Inferior parietal cortex (tissue), 1 donor: Measurements from ENCODE around the gene EPHB3.

Source experiments
- DNase-seq: peaks from one replicate; pipeline ENCODE4 v3.0.0-alpha.2; 2016; ENCODE audit errors: extremely low spot score

EPHB3 gene

DNA sequence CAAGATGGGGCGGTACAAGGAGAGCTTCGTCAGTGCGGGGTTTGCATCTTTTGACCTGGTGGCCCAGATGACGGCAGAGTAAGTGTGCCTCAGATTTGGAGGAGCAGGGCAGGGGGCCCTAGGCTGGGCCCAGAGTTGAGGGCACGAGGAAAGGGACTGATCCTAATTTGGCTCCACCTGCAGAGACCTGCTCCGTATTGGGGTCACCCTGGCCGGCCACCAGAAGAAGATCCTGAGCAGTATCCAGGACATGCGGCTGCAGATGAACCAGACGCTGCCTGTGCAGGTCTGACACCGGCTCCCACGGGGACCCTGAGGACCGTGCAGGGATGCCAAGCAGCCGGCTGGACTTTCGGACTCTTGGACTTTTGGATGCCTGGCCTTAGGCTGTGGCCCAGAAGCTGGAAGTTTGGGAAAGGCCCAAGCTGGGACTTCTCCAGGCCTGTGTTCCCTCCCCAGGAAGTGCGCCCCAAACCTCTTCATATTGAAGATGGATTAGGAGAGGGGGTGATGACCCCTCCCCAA is 19.8 kb downstream of the EPHB3 start:
- no peak for DNase-seq

GRCh38 chr3:184582646-184583577 is 21.3 kb downstream of the EPHB3 start:
- peak; percentile 60 for DNase-seq

- DNase-seq, result peak; percentile 65
Observed at GRCh38 chr3:184583578-184584451, 22.2 kb downstream of the EPHB3 start.

DNA sequence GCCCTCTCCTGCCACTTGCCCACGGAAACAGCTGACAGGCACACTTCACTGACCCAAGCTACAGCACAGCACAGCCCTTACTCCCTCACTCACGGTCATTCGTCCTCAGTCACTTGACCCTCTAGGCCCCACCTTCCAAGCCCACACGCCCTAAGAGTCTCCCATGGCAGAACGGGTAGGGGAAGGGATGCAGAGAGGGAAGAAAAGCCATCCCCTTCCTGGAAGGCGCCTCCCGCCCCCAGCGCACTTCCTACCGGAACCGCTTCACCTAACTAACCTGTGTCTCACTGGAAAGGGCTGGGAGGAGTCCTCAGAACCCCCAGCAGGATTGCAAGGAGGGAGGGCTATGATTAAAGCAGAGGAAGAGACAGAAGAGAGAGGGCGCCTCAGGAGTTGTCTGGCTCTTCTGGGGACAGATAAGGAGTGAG is 22.9 kb downstream of the EPHB3 start:
- DNase-seq, result no peak

- no peak for DNase-seq
Observed at GRCh38 chr3:184585545-184585944, 24.0 kb downstream of the EPHB3 start.

GRCh38 chr3:184586851-184587250 is 25.3 kb downstream of the EPHB3 start:
- no peak for DNase-seq

DNA sequence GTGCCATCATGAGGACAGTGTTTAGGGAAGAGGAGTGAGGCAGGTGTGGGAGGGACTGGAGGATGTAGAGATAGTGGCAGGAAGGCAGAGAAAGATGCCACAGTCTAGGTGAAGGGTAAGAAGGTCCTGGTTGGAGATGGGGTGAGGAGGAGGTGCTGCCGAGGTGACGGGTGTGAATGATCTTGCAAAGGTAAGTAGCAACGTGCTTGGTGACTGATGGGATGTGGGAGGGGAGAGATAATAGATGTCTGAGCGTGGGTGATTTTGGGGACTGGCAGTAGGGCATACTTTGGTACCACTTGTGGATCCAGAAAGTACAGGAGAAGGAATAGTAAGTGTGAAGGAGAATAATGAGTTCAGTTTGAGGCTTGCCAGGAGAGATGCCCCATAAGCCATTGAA is 27.2 kb downstream of the EPHB3 start:
- DNase-seq, result no peak

- DNase-seq, result no peak
Observed at GRCh38 chr3:184590795-184591194, 29.2 kb downstream of the EPHB3 start.

DNA sequence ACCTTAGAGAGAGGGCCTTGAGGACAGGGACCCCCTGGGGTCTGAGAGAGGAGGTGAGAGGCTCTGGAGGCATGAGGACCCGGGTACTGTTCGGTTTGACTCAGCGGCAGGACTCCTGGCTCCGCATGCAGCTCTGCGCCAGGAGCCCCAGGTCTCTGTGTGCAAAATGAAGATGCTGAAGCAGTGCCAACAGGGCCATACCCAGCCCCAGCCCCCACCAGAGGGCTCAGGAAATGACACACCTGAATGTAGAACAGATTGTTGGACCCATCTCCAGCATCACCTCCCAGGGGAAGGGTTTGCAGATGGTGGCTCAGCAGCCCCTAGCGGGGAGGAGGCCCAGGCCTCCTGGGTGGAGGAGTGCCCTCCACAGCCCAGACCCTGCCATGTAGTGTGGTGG is 30.2 kb downstream of the EPHB3 start:
- no peak for DNase-seq

DNA sequence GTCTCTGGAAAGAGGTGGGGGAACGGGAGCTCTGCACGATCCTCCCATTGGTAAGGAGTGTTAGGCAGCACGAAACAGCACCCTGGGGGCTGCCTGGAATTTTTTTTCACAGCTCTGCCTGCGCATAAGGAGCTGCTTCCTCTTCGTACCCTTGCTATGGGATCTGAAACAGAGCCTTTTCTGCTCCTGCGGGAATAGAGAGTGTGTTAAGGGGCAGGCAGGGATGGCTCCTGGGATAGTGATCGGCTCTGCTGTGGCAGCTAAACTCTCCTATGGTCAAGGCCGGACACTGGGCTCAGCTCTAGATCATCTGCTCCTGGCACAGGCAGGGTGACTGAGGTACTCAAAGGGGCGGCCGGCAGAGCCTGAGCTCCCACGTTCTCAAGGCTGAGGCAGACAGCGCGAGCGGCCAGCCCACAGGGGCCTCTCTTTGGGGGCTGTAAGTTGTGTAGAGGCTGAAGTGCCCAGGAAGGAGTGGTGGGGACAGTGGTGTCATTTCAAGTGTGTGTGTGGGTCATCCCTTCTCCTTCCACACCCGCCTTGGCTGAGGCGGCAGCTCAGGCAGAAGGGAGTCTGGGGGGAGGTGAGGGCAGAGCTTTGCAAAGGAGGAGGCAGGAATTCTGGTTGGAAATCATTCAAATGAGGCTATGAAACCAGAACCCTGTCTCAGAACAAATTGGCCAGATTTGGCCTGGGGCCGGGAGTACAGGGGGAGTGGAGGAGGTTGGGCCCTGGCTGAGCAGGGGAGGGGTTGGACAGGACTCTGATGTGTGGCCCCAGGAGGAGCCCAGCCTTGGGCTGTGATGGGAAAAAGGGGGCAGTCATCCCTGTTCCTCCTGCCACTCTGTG is 31.0 kb downstream of the EPHB3 start:
- no peak for DNase-seq

GRCh38 chr3:184593220-184593927 is 31.8 kb downstream of the EPHB3 start:
- no peak for DNase-seq

- DNase-seq, result no peak
Observed at GRCh38 chr3:184593928-184594303, 32.3 kb downstream of the EPHB3 start.

GRCh38 chr3:184594371-184595001 is 32.9 kb downstream of the EPHB3 start:
- DNase-seq, result no peak

GRCh38 chr3:184595726-184596125 is 34.1 kb downstream of the EPHB3 start:
- DNase-seq, result no peak

- DNase-seq, result no peak
Observed at GRCh38 chr3:184596233-184596632, 34.6 kb downstream of the EPHB3 start.

- DNase-seq, result no peak
Observed at GRCh38 chr3:184596886-184597575, 35.4 kb downstream of the EPHB3 start.

GRCh38 chr3:184597829-184598573 is 36.4 kb downstream of the EPHB3 start:
- DNase-seq, result no peak

DNA sequence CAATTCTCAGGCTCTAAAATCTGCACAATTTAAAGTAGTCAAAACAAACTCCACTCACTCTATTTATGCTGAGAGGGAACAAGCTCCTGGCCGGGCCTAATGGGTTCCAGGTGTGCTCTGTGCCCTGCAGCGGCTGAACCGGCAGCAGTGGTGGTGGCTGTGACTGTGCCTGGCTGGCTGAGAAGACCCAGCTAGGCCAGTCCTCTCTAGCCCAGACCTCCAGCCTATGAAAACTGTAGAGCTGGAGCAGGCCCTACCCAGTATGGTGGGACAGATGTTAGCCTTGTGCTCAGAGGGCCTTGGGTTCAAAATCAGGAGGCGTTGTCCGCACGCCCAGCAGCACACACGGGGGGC is 37.0 kb downstream of the EPHB3 start:
- DNase-seq, result no peak

DNA sequence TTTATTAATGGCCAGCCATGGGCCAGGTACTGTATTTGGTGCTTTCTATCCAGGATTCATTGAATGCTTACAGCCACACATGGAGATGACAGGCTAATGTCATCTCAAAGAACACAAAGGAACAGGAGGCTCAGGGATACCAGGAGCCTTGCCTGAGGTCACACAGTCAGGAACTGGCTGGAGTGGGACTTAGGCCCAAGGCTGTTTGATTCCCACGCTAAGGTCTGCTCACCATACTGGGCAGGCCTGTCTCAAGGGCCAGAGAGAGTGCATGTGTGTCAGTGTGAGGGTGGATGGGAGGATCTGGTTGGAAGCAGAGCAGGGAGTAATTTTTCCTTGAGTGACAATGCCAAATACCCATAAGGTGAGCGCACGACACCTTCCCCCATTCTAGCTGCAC is 37.6 kb downstream of the EPHB3 start:
- DNase-seq, result no peak
